ENCODE measurements around the gene STN1. TPM values are rescaled to one million over a fixed set of nuclear protein-coding genes. Genes with fewer than 3 reads are reported as not detected.
A peak's percentile ranks its signal among the peaks of the same experiment; 100 is the strongest.

Gene STN1
- total RNA-seq, 1 experiment from 2014 or later: 26.9 TPM

DNA sequence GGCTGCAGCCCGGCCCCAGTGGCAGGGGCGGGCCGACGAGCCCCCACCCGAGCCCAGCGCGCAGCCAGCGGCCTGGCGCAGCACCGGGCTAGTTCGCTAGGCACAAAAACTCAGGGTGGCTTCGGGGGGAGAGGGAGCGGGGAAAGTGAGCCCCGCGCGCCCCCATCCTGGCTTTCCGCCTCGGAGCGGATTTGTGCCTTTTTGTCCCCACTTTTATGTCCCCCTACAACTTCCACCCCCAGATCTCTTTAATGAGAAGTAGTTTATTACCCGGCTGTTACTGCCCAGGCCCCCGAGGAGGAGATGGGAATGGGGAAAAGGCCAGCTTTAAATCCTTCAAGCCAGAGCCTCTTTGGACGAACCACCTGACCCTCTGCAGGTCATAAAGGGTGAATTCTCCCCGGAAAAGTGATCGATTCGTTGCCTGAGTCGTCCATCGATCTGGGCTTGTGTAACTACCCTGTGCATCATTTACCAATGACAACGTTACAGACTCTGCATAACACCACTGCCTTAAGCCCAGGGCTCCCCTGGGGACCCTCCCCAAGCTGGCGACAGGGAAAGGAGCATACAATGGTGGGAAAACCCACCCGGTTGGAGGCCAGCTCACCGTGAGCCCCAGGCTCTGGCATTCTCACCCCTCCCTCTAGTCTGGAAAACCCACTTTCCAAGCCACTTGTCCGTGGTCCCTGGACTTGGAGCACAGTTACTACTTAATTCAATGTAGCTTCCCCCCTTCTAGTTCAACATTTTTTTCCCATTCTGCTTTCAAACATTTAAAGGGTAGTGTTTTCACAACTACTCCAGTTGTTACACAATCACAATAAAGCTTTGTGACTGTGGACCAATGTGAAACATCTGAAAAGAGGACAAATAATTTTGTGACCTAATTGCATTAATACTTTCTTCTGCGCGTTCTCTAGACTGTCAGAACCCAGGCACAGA lies 61.9 kb downstream of the STN1 start:
- no peak overlapping the region for H3K27ac ChIP-seq
- DNase-seq (ENCODE audit: low read depth in 1 of 2, low spot score in 2 of 2): no peak

DNA sequence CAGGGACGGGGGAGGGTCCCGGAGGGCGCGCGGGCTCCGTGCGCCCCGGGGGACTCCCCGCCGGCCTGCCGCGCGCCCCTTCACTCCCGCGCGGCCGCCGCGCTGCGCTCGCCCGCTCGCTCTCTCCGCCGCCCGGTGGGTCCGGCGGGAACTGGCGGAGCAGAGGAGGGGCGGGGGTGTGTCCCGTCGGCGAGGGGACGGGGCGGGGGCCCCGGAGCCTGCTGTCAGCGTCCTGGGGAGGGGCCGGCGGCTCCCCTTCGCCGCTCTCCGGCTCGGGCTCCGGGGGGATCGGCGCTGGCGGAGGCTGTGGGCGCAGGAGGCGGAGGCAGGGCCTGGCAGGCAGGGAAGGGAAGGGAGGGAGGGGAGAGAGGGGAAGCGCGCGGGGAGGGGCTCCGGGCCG lies 62.6 kb downstream of the STN1 start, which contains the start of gene SH3PXD2A:
Gene SH3PXD2A (minus strand): TSS at position 153 of the 400 bp plus-strand sequence. CDS start 310 bp downstream, outside the sequence.
- Histone ChIP-seq H3K27ac (no peak within 1 kb of the TSS), H3K27me3 (replicated peaks) (peaks cover 30% of the 10 kb centered on the region), H3K4me3 (peak within 1 kb of the TSS; percentile 37), H3K4me1 (replicated peaks) (peaks cover 14% of the 10 kb centered on the region), H3K9me3 (replicated peaks) (no peaks in the 10 kb centered on the region), H3K36me3 (no peaks in the 10 kb centered on the region)
- DNase-seq (ENCODE audit: low read depth in 1 of 2, low spot score in 2 of 2): no peak

More for the DNA sequence above, 61.9 kb downstream of the STN1 start:
- no peaks in the 10 kb centered on the region for H3K9me3 ChIP-seq (replicated peaks)
- no peak overlapping the region for H3K4me3 ChIP-seq
- peaks cover 11% of the 10 kb centered on the region for H3K4me1 ChIP-seq (replicated peaks)
- H3K27me3 ChIP-seq (replicated peaks): peaks cover 30% of the 10 kb centered on the region
- no peaks in the 10 kb centered on the region for H3K36me3 ChIP-seq

DNA sequence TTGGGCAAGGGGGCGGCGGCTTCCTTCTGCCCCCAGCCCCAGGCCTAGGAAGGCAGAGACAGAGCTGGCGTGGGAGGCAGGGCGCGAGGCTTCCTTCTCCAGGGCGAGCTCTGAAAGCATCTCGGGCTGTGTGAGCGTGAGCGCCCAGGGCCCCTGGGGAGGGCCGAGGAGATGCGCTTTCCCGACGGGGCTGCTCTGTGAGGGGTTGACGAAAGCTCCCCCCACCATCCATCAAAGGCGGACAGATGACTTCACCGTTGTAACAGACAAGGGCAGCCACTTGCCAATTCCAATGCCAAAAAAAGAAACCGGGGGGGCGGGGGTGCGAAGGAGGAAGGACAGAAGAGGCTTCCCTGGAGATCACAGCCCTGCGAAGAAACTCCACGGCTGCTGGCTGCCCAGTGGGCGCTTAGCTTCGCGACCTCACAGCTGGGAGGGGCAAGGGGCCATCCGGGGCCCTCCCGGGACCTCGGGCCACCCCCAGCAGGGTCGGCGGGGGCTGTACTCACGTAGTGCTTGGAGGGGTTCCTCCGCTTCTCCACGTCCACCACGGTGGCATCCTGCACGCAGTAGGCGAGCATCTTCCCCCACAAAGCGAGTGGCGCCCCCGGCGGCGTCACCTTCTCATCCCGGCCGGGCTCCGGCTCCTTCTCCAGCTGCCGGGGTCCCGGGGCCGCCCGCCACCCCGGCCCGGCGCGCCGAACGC lies 63.1 kb downstream of the STN1 start:
- Histone ChIP-seq H3K4me1 (replicated peaks) (peaks cover 20% of the 10 kb centered on the region), H3K36me3 (no peaks in the 10 kb centered on the region), H3K9me3 (replicated peaks) (no peaks in the 10 kb centered on the region), H3K27me3 (replicated peaks) (peaks cover 30% of the 10 kb centered on the region), H3K27ac (no peak overlapping the region), H3K4me3 (peak overlapping the region; percentile 37)
- peak in 1 of 2 experiments; percentile 8 for DNase-seq (ENCODE audit: low read depth in 1 of 2, low spot score in 2 of 2)

DNA sequence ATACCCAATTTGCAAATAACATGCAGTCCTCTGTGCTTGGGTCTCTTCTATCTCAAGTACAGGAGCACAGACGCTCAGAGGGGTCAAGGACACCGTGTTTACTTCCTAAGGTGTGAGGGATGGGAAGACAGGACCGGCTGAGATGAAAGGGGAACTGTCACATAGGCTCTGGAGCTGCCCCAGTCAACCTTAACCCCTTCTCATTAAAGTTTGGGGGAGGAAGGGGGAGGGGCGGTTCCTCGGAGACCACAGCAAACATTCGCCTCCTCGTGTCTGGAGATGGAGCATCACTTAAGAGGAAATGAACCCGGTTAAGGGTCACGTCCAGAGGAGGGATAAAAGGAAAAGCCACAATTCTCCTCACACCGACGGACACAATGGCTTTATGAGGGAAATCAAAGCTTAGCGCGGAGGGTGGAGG lies 63.7 kb downstream of the STN1 start:
- no peaks in the 10 kb centered on the region for H3K9me3 ChIP-seq (replicated peaks)
- no peak overlapping the region for H3K27ac ChIP-seq
- H3K36me3 ChIP-seq: no peaks in the 10 kb centered on the region
- H3K27me3 ChIP-seq (replicated peaks): peaks cover 30% of the 10 kb centered on the region
- DNase-seq (ENCODE audit: low read depth in 1 of 2, low spot score in 2 of 2): no peak
- peaks cover 20% of the 10 kb centered on the region for H3K4me1 ChIP-seq (replicated peaks)
- H3K4me3 ChIP-seq: peak overlapping the region; percentile 37

DNA sequence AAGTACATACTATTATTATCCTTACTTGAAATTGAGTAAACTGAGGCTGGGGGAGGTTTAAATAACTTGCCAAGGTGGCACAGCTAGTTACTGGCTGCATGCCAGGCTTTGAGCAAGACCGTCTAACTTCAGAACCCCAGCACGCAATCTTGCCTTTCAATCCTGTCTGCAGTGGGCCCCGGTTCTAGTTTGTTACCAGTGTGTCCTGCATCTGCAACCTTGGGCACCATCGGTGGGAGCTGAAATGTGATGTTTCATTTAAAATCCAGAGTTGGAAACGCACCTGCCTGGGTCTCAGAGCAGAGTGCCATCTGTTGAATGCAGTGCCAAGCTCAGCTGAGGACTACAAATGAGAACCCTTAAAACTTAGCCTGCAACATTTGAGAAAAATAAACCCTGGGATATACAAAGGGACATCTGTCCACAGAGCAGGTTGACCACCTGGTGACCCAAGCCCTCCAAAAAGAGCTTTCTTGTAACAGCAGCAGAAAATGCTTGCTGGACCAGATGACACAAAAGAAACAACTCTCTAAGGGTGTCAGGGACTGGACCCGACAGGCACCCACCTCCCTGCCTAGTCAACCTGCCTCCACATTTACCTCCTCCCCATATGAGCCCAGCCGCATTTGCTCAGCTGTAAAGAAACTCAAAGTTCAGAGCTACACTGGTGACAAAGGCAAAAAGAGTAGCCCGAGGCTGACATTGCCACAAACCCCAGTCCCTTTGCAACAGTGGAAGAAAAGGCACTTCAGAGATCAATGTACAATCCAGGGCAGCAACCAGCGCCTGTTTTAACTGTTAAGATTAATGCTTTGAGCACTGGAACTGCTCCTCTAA lies 64.3 kb downstream of the STN1 start:
- peaks cover 30% of the 10 kb centered on the region for H3K27me3 ChIP-seq (replicated peaks)
- DNase-seq (ENCODE audit: low read depth in 1 of 2, low spot score in 2 of 2): no peak
- no peaks in the 10 kb centered on the region for H3K9me3 ChIP-seq (replicated peaks)
- H3K36me3 ChIP-seq: no peaks in the 10 kb centered on the region
- H3K4me1 ChIP-seq (replicated peaks): peaks cover 20% of the 10 kb centered on the region
- H3K4me3 ChIP-seq: no peak overlapping the region
- H3K27ac ChIP-seq: no peak overlapping the region

DNA sequence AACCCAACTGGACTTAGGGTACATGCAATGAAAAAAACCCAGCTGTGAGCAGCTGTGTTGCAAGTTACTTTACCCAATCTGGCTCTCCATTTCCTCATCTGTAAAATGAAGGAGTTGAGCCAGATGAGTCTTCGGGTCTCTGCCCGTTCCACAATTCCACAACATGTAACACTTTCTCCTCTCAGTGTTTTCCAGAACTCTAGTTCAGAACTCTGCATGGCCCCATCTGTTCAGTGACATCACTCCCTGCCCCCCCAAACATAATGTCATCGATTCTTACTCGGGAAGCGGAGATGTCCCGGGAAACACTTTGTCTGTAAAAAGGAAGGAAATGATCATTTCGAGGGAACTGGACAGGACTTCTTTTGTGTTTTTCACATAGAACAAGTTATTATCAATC lies 65.1 kb downstream of the STN1 start:
- Histone ChIP-seq H3K27ac (no peak overlapping the region), H3K4me1 (replicated peaks) (peaks cover 20% of the 10 kb centered on the region), H3K36me3 (no peaks in the 10 kb centered on the region), H3K27me3 (replicated peaks) (peaks cover 30% of the 10 kb centered on the region), H3K9me3 (replicated peaks) (no peaks in the 10 kb centered on the region), H3K4me3 (no peak overlapping the region)
- DNase-seq (ENCODE audit: low read depth in 1 of 2, low spot score in 2 of 2): no peak

DNA sequence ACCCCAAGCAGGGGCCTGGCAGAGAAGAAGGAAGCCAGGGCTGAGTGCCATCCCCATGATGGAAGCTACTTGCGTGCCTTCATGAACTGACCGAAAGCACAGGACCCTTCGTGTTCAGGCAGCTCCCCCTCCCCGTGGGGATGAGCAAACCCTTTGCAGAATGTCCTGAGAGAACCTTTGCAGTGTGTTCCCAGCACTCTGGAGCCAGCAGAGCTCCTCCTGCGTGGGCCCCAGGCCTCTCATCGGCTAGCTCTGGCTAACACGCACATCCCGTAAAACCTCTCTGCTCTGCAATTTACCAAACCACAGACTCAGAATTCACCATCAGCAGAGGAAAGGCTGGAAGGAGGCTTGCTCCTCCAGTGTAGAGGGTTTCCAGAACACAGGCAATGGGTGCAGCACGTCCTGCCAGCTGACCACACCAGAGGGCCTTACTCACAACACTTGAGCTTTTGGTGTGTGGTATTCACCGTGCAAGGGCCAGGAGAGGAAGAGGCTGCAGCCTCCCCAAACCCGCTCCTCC lies 65.7 kb downstream of the STN1 start:
- Histone ChIP-seq H3K36me3 (no peaks in the 10 kb centered on the region), H3K27me3 (replicated peaks) (peaks cover 30% of the 10 kb centered on the region), H3K4me1 (replicated peaks) (peaks cover 20% of the 10 kb centered on the region), H3K27ac (no peak overlapping the region), H3K4me3 (no peak overlapping the region), H3K9me3 (replicated peaks) (no peaks in the 10 kb centered on the region)
- no peak for DNase-seq (ENCODE audit: low read depth in 1 of 2, low spot score in 2 of 2)

DNA sequence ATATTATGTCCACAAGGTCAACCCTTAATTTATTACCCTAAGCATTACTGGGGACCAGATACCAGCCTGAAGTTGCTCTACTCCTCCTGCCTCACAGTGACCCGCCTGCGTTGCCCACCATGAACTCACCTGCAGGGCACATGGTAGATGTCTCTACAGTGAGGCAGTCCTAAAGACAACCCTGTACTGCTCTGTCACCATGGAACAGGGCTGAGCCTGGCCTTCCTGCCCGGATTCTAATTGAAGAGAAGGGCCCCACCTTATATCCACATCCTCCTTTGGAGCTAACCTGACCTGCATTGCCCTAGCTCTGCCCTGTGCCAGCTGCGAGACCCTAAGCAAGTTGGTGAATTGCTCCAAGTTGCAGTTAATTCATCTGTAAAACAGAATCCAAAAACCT lies 66.7 kb downstream of the STN1 start:
- no peaks in the 10 kb centered on the region for H3K9me3 ChIP-seq (replicated peaks)
- no peaks in the 10 kb centered on the region for H3K36me3 ChIP-seq
- no peak overlapping the region for H3K4me3 ChIP-seq
- no peak overlapping the region for H3K27ac ChIP-seq
- peaks cover 20% of the 10 kb centered on the region for H3K4me1 ChIP-seq (replicated peaks)
- no peak for DNase-seq (ENCODE audit: low read depth in 1 of 2, low spot score in 2 of 2)
- peaks cover 25% of the 10 kb centered on the region for H3K27me3 ChIP-seq (replicated peaks)

DNA sequence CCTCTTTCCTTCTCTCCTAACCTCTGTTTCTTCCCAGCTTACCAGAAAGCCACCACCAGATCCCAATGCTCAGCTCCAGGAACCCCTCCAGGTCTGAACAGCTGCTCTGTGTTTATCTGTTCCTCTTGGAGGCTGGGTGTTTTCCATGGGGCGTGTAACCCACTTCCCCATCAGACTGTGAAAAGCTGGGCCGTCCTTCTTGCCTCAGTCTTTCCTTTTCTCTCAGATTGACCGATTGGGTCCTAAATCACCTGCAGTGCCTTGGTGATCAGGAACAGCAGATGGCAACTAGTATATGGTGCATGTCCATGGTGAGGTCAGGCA lies 67.5 kb downstream of the STN1 start:
- no peaks in the 10 kb centered on the region for H3K9me3 ChIP-seq (replicated peaks)
- no peaks in the 10 kb centered on the region for H3K36me3 ChIP-seq
- peaks cover 20% of the 10 kb centered on the region for H3K4me1 ChIP-seq (replicated peaks)
- H3K27ac ChIP-seq: peak overlapping the region; percentile 22; the same call in 1 of the 2 replicates
- no peak for DNase-seq (ENCODE audit: low read depth in 1 of 2, low spot score in 2 of 2)
- H3K4me3 ChIP-seq: no peak overlapping the region
- peaks cover 21% of the 10 kb centered on the region for H3K27me3 ChIP-seq (replicated peaks)

DNA sequence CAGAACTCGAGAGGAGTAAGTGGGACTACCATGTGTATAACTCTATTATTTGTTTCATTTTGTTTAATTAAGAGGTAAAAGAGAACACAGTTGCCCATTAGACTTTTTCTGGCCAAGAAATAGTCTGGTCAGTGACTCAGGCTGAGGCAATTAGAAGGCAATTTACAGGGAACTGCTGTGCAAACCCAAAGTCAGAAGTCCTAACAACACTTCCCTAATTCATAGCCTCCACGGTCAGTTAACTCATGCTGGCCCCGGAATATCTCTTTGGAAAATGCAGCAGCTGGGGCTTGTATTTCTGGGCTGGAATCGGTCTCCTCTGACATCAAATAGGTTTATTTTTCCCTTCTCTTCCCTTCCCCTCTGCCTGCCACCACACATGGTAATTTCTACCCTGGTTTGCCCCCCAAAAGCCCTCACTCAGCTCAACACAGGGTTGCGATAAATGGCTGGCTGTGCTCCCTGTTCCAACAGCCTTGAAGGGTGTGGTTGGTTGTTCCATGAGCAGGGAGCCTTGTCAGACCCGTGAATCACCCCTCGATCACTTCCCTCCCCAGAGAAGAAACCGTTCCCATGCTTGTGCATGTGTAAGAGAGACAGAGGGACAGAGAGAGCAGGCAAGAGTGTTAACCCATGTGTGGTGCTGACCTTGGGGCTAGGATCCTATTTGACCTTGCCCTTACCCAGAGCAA lies 68.0 kb downstream of the STN1 start:
- peak in 1 of 2 experiments; percentile 22 for DNase-seq (ENCODE audit: low read depth in 1 of 2, low spot score in 2 of 2)
- peaks cover 19% of the 10 kb centered on the region for H3K27me3 ChIP-seq (replicated peaks)
- no peaks in the 10 kb centered on the region for H3K36me3 ChIP-seq
- H3K27ac ChIP-seq: peak overlapping the region; percentile 22
- H3K4me3 ChIP-seq: no peak overlapping the region
- H3K4me1 ChIP-seq (replicated peaks): peaks cover 16% of the 10 kb centered on the region
- H3K9me3 ChIP-seq (replicated peaks): no peaks in the 10 kb centered on the region

DNA sequence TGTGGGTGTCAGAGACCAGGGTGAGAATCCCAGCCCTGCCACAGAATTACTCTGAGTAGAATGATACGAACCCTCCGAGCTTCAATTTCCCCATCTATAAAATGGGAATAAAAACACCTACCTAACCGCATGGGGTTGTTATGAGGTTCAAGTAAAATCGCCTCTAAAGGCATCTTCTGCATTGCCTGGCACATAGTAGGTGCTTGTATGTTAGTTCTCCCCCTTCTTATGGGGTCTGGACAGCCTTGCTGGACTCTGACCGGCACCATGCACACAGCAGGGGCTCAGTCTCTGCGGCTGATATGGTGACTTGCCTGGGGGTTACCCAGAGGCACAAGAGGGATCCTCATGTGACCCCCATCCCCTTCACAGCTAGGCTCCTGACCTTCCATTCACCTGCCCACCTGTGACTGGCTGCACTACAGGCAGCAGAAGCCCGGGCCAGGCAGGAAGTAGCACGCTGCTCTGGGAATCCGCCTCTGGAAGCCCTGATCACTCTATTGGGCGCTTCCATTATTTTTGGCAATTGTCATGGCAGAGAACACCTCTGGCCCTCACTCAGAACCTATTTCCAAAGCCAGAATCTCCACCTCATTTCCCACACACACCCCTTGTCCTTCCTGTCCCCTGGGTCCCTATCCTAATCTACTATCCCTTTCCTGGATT lies 68.6 kb downstream of the STN1 start:
- H3K9me3 ChIP-seq (replicated peaks): no peaks in the 10 kb centered on the region
- H3K27ac ChIP-seq: peak overlapping the region; percentile 22; the same call in 1 of the 2 replicates
- H3K36me3 ChIP-seq: no peaks in the 10 kb centered on the region
- no peak for DNase-seq (ENCODE audit: low read depth in 1 of 2, low spot score in 2 of 2)
- peaks cover 9% of the 10 kb centered on the region for H3K4me1 ChIP-seq (replicated peaks)
- H3K4me3 ChIP-seq: no peak overlapping the region
- H3K27me3 ChIP-seq (replicated peaks): peaks cover 12% of the 10 kb centered on the region

DNA sequence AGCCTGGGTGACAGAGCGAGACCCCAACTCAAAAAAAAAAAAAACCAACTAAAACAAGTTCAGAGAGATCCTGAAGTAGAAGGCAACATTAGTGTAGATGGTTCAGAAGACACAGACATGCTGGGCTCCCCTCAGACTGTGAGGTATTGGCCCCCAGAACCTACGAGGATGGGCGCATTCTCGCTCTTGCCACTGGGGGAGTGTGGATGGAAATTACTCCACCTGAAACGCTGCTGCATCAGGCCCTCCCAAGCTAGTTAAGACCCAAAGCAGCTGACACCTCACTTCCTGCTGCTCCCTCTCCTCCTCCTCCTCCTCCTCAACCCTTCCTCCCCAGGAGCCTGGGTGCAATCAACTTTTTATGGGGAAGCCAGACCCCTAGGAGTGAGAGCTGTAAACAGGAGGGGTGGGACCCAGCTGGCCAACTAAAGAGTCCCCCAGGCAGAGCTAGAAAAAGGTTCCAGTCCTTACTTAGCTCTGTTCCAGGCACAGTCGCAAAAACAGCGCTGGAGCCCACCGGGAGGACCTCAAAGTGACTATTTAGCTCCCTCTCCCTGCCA lies 70.0 kb downstream of the STN1 start:
- no peaks in the 10 kb centered on the region for H3K9me3 ChIP-seq (replicated peaks)
- H3K4me3 ChIP-seq: no peak overlapping the region
- H3K27me3 ChIP-seq (replicated peaks): no peaks in the 10 kb centered on the region
- no peak for DNase-seq (ENCODE audit: low read depth in 1 of 2, low spot score in 2 of 2)
- no peaks in the 10 kb centered on the region for H3K36me3 ChIP-seq
- no peak overlapping the region for H3K27ac ChIP-seq
- peaks cover 9% of the 10 kb centered on the region for H3K4me1 ChIP-seq (replicated peaks)
